ENCODE measurements around the gene CAD. TPM values are rescaled to one million over a fixed set of nuclear protein-coding genes. Genes with fewer than 3 reads are reported as not detected.
"Not testable (repeated sequence)": the region's sequence is repeated elsewhere in the genome, so short reads cannot be mapped to it uniquely, and the experiment has no call there.

Gene CAD
- polyA plus RNA-seq, 2 of the 4 experiments (the other 2 are of a cell fraction): 50.5 to 69.3 TPM

DNA sequence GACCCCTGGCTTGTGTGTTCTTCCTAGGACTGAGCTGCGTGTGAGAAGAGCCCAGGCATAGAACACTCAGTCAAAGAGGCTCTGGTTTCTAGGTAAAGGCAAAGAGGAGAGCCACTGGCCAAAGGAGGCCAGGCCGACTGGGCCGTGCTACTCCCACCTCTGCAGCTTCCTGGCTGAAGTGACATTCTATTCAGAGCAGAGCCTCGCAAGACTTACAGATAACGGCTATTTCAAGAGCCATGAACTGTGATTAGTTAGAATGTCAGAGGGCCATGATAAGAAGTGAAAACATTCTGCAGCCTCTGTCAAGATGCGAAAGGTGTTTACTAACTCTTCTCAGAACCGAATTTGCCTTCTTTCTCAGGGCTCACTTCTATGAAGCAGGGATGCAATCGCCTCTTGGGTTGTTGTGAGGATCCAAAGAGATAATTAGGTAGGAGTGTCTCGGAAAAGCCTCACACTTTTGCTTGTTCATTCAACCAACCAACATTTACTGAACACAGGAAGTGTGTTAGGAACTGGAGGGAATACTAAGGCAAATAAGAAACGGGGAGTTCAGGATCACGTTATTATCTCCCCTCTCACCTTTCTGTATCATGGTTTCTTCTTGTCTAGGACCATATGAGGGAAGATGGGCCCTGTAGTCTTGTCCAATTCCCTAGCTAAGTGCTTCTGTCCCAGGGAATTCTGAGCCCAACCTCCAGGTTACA is 54.6 kb downstream of the CAD start:
- ATAC-seq: peak; percentile 26 to 30; a peak in 2 of 6 replicates
- 71% methylated on average over 11 of the region's 11 CpGs for WGBS (ENCODE audit: missing lambda C conversion rate)

GRCh38 chr2:27272537-27273522 is 55.7 kb downstream of the CAD start:
- not testable (repeated sequence) for H3K27ac ChIP-seq
- POLR2A ChIA-PET: interaction anchor here (0.7 kb wide), 2 partner anchors 9 to 20 kb away, joined by 4 to 5 read pairs; no protein-coding TSS in a partner anchor
- CTCF ChIA-PET: interaction anchor here (0.6 to 14.1 kb wide), 14 partner anchors 7 to 1237 kb away, joined by 3 to 302 read pairs (median 4); partner anchors contain the start of genes DNAJC5G, KHK, SLC30A3 and TRIM54

More for the DNA sequence above, 54.6 kb downstream of the CAD start:
- DNase-seq (ENCODE audit: low read depth in 1 of 2, low spot score in 1 of 2) (no peak), FAIRE-seq (no peak)
- H3K27ac ChIP-seq: no peak overlapping the region
- ChIA-PET POLR2A (interaction anchor here (0.7 kb wide), 1 partner anchor 8 kb away, joined by 5 read pairs; no protein-coding TSS in a partner anchor), CTCF (interaction anchor here (0.6 to 14.1 kb wide), 11 partner anchors 9 to 287 kb away, joined by 3 to 302 read pairs (median 3); partner anchors contain the start of genes DNAJC5G, SLC30A3 and TRIM54)
- no peak for TF ChIP-seq FOSL2 (IDR thresholded peaks at IDR 0.05)
- TF ChIP-seq FOSL2 (CRISPR knock-in tag; IDR thresholded peaks at IDR 0.05): no peak
- H3K9me3 ChIP-seq: no peaks in the 10 kb centered on the region
- H3K4me1 ChIP-seq: no peaks in the 10 kb centered on the region
- no peak overlapping the region for H3K4me2 ChIP-seq
- H3K4me3 ChIP-seq: no peak overlapping the region

DNA sequence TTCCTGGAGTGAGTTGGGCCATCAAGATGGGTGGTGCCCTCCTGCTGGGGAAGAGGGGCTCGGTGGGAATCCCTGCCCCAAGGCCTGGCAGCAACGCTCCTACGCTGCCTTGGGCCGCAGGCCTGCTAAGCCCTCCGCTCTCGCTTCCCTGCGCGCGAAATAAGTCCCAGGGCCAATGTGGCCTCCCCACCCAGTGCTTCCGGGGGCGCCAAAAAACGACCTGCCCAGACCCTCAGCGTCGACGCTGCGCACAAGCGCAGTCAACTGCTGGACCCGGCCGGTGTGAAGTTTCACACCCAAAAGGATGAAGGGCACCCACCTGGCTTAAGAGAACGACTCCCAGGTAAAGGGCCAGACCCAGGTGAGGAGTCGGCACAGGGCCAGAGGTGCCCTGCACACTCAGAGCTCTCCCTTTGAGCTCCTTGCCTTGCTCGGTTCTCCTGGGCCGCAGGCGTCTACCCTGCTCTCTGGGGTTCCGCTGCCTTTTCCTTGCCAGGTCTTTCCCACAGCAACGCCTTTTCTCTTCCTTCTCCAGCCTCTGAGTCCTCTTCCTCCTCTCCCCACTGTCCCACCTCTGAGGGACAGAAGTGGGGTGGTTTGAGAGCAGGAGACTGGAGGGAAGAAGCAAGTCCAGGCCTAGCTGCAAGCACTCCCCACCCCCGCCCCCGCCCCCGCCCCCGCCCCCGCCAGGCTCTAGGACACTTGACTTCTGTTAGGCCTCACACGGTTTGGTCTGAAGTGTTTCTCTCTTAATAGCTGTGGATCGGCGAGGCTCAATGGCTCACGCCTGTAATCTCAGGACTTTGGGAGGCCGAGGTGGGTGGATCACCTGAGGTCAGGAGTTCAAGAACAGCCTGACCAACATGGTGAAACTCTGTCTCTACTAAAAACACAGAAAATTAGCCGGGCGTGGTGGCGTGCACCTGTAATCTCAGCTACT is 58.3 kb downstream of the CAD start, which contains the start of gene DNAJC5G:
DNAJC5G (plus strand) TSS at position 223 of the 940 bp plus-strand sequence. CDS start 1,296 bp downstream, outside the sequence.
- no peak for FAIRE-seq
- ChIA-PET POLR2A (no interaction called here), CTCF (interaction anchor here (0.7 to 12.1 kb wide), 4 partner anchors 8 to 43 kb away, joined by 4 to 394 read pairs (median 254); partner anchors contain the start of gene SLC30A3)
- Histone ChIP-seq H3K4me1 (peaks cover 5% of the 10 kb centered on the region; the same call in 2 of the 3 replicates), H3K9me3 (no peaks in the 10 kb centered on the region), H3K4me2 (no peak within 1 kb of the TSS), H3K27ac (no peak within 1 kb of the TSS), H3K4me3 (no peak within 1 kb of the TSS)
- no peak for TF ChIP-seq CEBPB (IDR thresholded peaks at IDR 0.05)
- TF ChIP-seq RAD21 (conservative IDR thresholded peaks at IDR 0.05 in 1 of 2, IDR thresholded peaks at IDR 0.05 in 1 of 2): no peak
- no peak for TF ChIP-seq RCOR1 (IDR thresholded peaks at IDR 0.05; ENCODE audit: low read depth, low read length)
- TF ChIP-seq HDAC2 (IDR thresholded peaks at IDR 0.05): no peak
- TF ChIP-seq CHD2 (IDR thresholded peaks at IDR 0.05; ENCODE audit: low read length, partially characterized antibody): no peak
- no peak for TF ChIP-seq POLR2AphosphoS2 (conservative IDR thresholded peaks at IDR 0.05; ENCODE audit: low read length)
- TF ChIP-seq, protein P1, sequence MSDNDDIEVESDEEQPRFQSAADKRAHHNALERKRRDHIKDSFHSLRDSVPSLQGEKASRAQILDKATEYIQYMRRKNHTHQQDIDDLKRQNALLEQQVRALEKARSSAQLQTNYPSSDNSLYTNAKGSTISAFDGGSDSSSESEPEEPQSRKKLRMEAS (IDR thresholded peaks at IDR 0.05): no peak
- TF ChIP-seq JUNB (IDR thresholded peaks at IDR 0.05): no peak
- TF ChIP-seq POLR2A (IDR thresholded peaks at IDR 0.05; ENCODE audit: low read length): no peak
- TF ChIP-seq NPAS2 (CRISPR knock-in tag; IDR thresholded peaks at IDR 0.05; ENCODE audit: borderline replicate concordance): no peak
- TF ChIP-seq KDM1A (IDR thresholded peaks at IDR 0.05; ENCODE audit: low read depth): no peak
- TF ChIP-seq ZC3H11A (IDR thresholded peaks at IDR 0.05): no peak
- TF ChIP-seq RFX5 (IDR thresholded peaks at IDR 0.05): no peak
- TF ChIP-seq EHF (CRISPR knock-in tag; IDR thresholded peaks at IDR 0.05): no peak
- TF ChIP-seq SREBF2 (IDR thresholded peaks at IDR 0.05): no peak
- TF ChIP-seq, protein P2, sequence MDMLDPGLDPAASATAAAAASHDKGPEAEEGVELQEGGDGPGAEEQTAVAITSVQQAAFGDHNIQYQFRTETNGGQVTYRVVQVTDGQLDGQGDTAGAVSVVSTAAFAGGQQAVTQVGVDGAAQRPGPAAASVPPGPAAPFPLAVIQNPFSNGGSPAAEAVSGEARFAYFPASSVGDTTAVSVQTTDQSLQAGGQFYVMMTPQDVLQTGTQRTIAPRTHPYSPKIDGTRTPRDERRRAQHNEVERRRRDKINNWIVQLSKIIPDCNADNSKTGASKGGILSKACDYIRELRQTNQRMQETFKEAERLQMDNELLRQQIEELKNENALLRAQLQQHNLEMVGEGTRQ (IDR thresholded peaks at IDR 0.05): no peak
- TF ChIP-seq ESRRA (IDR thresholded peaks at IDR 0.05; ENCODE audit: borderline replicate concordance, low read length): no peak
- TF ChIP-seq ZNF302 (CRISPR knock-in tag; IDR thresholded peaks at IDR 0.05): no peak
- no peak for TF ChIP-seq HMGXB4 (CRISPR knock-in tag; IDR thresholded peaks at IDR 0.05; ENCODE audit: borderline replicate concordance)
- TF ChIP-seq MAZ (IDR thresholded peaks at IDR 0.05; ENCODE audit: borderline replicate concordance, low read depth, low read length): no peak
- WGBS (ENCODE audit: missing lambda C conversion rate): 79% methylated on average over 39 of the region's 39 CpGs
- no peak for ATAC-seq
- no peak for DNase-seq (ENCODE audit: low read depth in 1 of 2, low spot score in 1 of 2)

More at GRCh38 chr2:27272537-27273522, 55.7 kb downstream of the CAD start:
- H3K4me3 ChIP-seq; H3K4me1 ChIP-seq; DNase-seq (ENCODE audit: low read depth in 1 of 2, low spot score in 1 of 2); ATAC-seq; FAIRE-seq; H3K9me3 ChIP-seq; H3K4me2 ChIP-seq: not testable (repeated sequence)
- WGBS (ENCODE audit: missing lambda C conversion rate): 82% methylated on average over 15 of the region's 15 CpGs

Measured in A549 (cell line).